GM19328 (cell line): ENCODE measurements around the gene GALNT2.

ENCODE experiments used
- ATAC-seq: cut with Tn5 transposase; IDR thresholded peaks from one replicate; pipeline ENCODE4 v1.9.1; 2021; ENCODE audit warnings: mild to moderate bottlenecking, moderate library complexity; ENCODE audit not compliant: unreplicated experiment

GALNT2 gene

GRCh38 chr1:230158415-230159291, 91.6 kb downstream of the GALNT2 start:
- ATAC-seq: no peak

GRCh38 chr1:230159580-230159979, 92.5 kb downstream of the GALNT2 start:
- no peak for ATAC-seq

GRCh38 chr1:230160957-230161771, 94.1 kb downstream of the GALNT2 start:
- no peak for ATAC-seq

GRCh38 chr1:230163205-230163604, 96.2 kb downstream of the GALNT2 start:
- ATAC-seq: no peak

- no peak for ATAC-seq
Measured at GRCh38 chr1:230163719-230164118, 96.7 kb downstream of the GALNT2 start.

GRCh38 chr1:230165536-230165935, 98.5 kb downstream of the GALNT2 start:
- ATAC-seq: no peak

- ATAC-seq: no peak
Measured at GRCh38 chr1:230166366-230167132, 99.5 kb downstream of the GALNT2 start.

GRCh38 chr1:230167419-230167852, 100.4 kb downstream of the GALNT2 start:
- ATAC-seq: no peak

GRCh38 chr1:230169454-230170152, 102.6 kb downstream of the GALNT2 start:
- no peak for ATAC-seq

- ATAC-seq: no peak
Measured at GRCh38 chr1:230170153-230170547, 103.1 kb downstream of the GALNT2 start.

GRCh38 chr1:230170622-230171021, 103.6 kb downstream of the GALNT2 start:
- no peak for ATAC-seq

- ATAC-seq: no peak
Measured at GRCh38 chr1:230171356-230172015, 104.4 kb downstream of the GALNT2 start.

- no peak for ATAC-seq
Measured at GRCh38 chr1:230172016-230172537, 105.0 kb downstream of the GALNT2 start.

- no peak for ATAC-seq
Measured at GRCh38 chr1:230173187-230173975, 106.3 kb downstream of the GALNT2 start.

GRCh38 chr1:230174041-230174440, 107.0 kb downstream of the GALNT2 start:
- no peak for ATAC-seq

GRCh38 chr1:230174471-230175162, 107.6 kb downstream of the GALNT2 start:
- ATAC-seq: no peak

GRCh38 chr1:230175163-230175747, 108.2 kb downstream of the GALNT2 start:
- no peak for ATAC-seq

- ATAC-seq: no peak
Measured at GRCh38 chr1:230175839-230176238, 108.8 kb downstream of the GALNT2 start.
